ENCODE measurements around the gene GIMAP4.

DNA sequence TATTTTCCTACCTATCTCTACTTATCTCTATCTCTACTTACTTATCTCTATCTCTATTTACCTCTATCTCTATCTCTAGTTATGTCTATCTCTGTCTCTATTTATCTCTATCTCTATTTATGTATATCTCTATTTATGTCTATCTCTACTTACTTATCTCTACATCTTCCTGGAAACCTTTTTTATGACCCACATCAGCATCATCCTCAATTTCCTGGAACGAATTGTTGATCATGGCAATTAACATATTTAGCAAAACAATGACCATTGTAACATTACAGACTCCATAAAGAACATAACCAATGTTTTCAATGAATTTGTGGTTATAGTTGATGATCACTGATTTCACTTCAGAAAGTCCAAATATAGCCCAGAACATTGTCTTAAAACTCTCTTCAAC lies 46.7 kb downstream of the GIMAP4 start:
- TF ChIP-seq, protein P1, sequence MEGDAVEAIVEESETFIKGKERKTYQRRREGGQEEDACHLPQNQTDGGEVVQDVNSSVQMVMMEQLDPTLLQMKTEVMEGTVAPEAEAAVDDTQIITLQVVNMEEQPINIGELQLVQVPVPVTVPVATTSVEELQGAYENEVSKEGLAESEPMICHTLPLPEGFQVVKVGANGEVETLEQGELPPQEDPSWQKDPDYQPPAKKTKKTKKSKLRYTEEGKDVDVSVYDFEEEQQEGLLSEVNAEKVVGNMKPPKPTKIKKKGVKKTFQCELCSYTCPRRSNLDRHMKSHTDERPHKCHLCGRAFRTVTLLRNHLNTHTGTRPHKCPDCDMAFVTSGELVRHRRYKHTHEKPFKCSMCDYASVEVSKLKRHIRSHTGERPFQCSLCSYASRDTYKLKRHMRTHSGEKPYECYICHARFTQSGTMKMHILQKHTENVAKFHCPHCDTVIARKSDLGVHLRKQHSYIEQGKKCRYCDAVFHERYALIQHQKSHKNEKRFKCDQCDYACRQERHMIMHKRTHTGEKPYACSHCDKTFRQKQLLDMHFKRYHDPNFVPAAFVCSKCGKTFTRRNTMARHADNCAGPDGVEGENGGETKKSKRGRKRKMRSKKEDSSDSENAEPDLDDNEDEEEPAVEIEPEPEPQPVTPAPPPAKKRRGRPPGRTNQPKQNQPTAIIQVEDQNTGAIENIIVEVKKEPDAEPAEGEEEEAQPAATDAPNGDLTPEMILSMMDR (conservative IDR thresholded peaks at IDR 0.05; ENCODE audit: low read depth, low read length), result no peak
- TF ChIP-seq EZH2 (IDR thresholded peaks at IDR 0.05; ENCODE audit: borderline replicate concordance, low read depth, low read length, poor library complexity, severe bottlenecking), result no peak

Measured in A673 (cell line).